Cardiac fibroblast (primary cell): ENCODE data around the gene DAAM1.

ENCODE experiments used
- DNase-seq, 2 donors: peaks; one replicate each; pipeline versions ENCODE4 v3.0.0 to v3.0.0-alpha.2; 2010; ENCODE audit warnings: low read depth in 2 of 2
- H3K4me3 ChIP-seq, 2 donors: replicated peaks in 1 of 2; 1 replicate in 1 of 2; 2 replicates in 1 of 2; pipeline ENCODE4 v1.5.1; 2011; ENCODE audit warnings: low read depth in 2 of 2, low read length in 2 of 2, mild to moderate bottlenecking in 2 of 2, moderate library complexity in 1 of 2
- TF ChIP-seq, protein P1 (sequence below): IDR thresholded peaks from one replicate; pipeline ENCODE4 v1.5.1; 2011; ENCODE audit warnings: low read depth, mild to moderate bottlenecking, low read length, inconsistent platforms

DAAM1 gene

DNA sequence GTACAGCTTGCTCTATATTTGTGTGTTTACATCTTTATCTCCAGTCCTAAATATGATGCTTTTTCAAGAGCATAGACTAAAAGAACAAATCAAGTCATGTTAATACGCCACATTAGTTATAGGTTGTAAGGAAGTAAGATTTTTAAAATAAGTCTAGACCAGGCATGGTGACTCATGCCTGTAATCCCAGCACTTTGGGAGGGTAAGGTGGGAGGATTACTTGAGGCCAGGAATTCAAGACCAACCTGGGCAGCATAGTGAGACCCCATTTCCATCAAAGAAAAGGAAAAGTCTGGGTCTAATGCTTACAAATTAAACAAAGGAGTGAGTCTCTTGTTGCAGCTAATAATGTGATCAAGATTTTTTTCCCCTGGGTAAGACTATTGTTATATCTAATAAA, 157.9 kb downstream of the DAAM1 start:
- peak in 1 of 2 donors; percentile 19 for DNase-seq
- TF ChIP-seq, protein P1, sequence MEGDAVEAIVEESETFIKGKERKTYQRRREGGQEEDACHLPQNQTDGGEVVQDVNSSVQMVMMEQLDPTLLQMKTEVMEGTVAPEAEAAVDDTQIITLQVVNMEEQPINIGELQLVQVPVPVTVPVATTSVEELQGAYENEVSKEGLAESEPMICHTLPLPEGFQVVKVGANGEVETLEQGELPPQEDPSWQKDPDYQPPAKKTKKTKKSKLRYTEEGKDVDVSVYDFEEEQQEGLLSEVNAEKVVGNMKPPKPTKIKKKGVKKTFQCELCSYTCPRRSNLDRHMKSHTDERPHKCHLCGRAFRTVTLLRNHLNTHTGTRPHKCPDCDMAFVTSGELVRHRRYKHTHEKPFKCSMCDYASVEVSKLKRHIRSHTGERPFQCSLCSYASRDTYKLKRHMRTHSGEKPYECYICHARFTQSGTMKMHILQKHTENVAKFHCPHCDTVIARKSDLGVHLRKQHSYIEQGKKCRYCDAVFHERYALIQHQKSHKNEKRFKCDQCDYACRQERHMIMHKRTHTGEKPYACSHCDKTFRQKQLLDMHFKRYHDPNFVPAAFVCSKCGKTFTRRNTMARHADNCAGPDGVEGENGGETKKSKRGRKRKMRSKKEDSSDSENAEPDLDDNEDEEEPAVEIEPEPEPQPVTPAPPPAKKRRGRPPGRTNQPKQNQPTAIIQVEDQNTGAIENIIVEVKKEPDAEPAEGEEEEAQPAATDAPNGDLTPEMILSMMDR, result no peak

DNA sequence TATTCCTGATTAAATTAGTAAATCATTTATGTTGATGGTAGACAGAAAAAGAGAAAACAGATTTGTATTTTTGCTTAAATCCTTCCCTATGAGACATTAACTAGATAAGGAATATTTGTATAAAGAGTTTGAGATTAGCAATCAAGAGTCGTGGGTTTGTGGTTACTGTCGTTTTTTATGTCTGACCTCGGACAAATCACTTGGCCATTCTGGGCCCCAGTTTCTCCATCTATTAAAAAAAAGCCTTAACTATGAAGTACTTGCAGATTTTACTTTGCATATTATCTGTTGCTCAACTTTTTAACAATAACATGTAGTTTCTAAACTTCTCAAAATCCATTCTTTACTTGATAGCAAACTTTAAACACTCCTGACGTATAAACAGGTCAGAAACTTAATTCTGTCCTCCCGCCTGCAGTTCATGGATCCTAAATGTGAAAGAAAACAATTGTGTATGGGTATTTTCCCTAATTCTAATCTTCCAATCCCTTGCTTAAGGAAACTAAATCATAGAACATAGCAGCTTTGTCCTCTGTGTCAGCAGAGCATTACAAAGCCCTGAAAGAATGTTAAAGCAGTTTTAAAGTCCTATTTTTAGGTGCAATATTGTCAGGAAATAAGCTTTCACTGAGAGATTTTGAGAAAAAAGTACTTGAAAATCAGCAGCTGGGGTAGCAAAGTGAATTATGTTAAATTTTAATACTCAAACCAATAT, 158.5 kb downstream of the DAAM1 start:
- TF ChIP-seq, protein P1, result no peak
- peak; percentile 18 to 44 for DNase-seq
- H3K4me3 ChIP-seq, result no peak overlapping the region

More for the DNA sequence above, 157.9 kb downstream of the DAAM1 start:
- H3K4me3 ChIP-seq, result no peak overlapping the region

DNA sequence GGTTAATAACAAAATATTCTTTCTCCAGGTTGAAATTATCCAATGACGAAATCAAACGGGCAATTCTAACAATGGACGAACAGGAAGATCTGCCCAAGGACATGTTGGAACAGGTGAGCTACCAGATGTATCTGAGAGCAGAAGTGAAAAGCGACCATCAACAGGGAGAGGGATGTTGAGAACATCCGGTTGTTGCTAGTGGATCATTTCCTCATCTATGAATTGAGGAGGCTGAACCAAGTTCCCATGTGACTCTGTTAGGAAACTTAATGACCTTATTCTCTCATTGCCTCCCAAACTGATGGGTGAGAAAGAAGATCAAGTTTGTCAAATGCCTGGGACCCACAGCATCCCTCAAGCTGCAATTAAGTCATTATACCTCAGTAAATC, 159.0 kb downstream of the DAAM1 start:
- TF ChIP-seq, protein P1, result no peak
- no peak for DNase-seq
- no peak overlapping the region for H3K4me3 ChIP-seq

DNA sequence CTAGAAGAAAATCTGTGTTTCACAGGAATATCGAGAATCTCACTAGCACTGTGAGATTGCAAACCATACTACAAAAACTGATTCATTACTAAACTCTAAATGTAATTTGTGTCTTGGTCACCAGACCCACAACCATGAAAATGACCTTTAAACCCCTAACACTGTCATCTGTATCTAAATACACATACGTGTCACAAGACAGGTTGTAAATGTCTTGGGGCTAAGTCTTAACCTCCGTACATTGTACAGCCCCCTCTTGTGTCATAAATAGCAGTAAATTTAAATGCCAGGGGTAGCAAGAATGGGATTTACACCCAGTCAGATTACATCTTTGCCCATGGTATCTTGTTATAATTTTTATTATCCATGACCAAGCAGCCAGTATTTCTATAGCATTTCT, 159.4 kb downstream of the DAAM1 start:
- TF ChIP-seq, protein P1, result no peak
- no peak overlapping the region for H3K4me3 ChIP-seq
- no peak for DNase-seq

DNA sequence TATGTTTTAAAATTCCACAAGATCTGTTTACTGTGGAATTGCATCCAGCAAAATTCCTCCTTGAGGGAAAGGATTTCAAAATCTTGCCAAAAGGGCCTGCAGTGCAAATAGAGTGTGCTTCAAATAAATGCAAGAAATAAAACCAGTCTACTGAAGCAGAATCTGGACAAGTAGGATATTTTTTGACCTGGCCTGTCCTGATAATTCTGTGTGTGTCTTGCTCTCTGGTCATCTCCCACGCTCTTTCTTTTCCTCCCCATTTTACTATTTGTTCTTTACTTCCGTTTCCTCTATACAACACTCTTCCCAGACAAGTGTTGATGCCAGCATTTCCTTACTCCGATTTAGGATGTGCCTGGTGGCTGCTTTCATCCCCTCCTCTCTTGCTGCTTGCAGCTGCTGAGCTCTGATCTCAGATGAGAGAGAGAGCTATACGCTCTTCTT, 160.8 kb downstream of the DAAM1 start:
- peak in 1 of 2 donors; percentile 32 for DNase-seq
- H3K4me3 ChIP-seq, result no peak overlapping the region
- TF ChIP-seq, protein P1, result no peak

DNA sequence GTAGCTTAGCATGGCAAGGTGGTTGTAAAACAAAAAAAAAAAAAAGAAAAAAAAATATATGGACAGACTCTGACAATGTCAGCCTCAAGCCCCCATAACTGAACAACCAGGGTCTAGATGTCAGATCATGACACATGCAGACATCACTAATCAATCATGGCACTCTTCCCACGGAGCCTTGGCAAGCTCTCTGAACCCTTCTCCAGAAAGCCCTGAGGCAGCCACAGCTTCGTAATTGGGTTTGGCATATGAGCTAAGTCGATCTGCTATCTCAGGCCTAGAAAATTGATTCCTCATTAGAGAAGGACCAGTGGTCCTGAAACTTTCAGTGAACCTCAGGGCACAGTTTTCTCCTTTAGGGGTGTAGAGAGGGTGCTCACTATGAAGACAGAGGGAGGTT, 164.5 kb downstream of the DAAM1 start:
- DNase-seq, result no peak
- H3K4me3 ChIP-seq, result no peak overlapping the region
- TF ChIP-seq, protein P1, result no peak

DNA sequence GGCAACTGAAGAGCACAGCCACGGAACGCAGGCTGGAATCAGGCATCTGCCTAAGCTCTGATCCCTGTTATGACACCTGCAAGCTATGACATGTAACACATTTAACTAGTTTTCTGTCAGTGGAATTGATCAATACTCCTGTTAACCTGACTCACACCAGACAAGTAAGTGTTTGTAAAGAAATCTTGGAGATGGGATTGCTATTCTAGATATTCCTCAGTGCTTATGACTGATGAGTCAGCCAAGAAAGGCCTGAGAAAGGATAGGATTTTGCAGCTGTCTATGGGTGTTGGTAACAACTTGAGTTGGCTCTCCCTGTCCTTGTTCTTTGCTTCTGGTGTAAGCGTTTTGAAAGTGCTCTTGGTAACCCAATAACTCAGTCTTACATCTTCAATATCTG, 166.2 kb downstream of the DAAM1 start:
- DNase-seq, result peak; percentile 43 to 52
- TF ChIP-seq, protein P1, result no peak
- no peak overlapping the region for H3K4me3 ChIP-seq
